HepG2 (cell line): ENCODE measurements around the gene FOSB. TPM values are rescaled to one million over a fixed set of nuclear protein-coding genes. Genes with fewer than 3 reads are reported as not detected.

ENCODE experiments used
- BATF2 ChIP-seq: sonication (generic); formaldehyde crosslinking; IDR thresholded peaks from 2 replicates; pipeline ENCODE4 v1.8.0; 2022; ENCODE audit warnings: mild to moderate bottlenecking, missing genetic modification reagents, moderate library complexity
- EEA1 ChIP-seq: sonication (generic); formaldehyde crosslinking; IDR thresholded peaks from 2 replicates; pipeline ENCODE4 v1.5.1; 2020; ENCODE audit warnings: mild to moderate bottlenecking, missing genetic modification reagents, borderline replicate concordance
- EZH2 ChIP-seq: conservative IDR thresholded peaks from 2 replicates; pipeline ENCODE4 v1.6.1; 2012; ENCODE audit warnings: mild to moderate bottlenecking, low read depth, low read length, moderate library complexity
- GLI4 ChIP-seq: sonication (generic); formaldehyde crosslinking; IDR thresholded peaks from 2 replicates; pipeline ENCODE4 v1.5.1; 2020; ENCODE audit warnings: missing genetic modification reagents, mild to moderate bottlenecking, moderate library complexity, borderline replicate concordance
- HMG20A ChIP-seq: IDR thresholded peaks from 2 replicates; pipeline ENCODE4 v1.6.1; 2016; ENCODE audit warnings: borderline replicate concordance
- IRX3 ChIP-seq: sonication (generic); formaldehyde crosslinking; IDR thresholded peaks from 2 replicates; pipeline ENCODE4 v1.8.1; 2023; ENCODE audit warnings: mild to moderate bottlenecking, low read depth, missing genetic modification reagents, borderline replicate concordance
- PAX8 ChIP-seq: sonication (generic); formaldehyde crosslinking; IDR thresholded peaks from 2 replicates; pipeline ENCODE4 v1.8.0; 2022; ENCODE audit warnings: mild to moderate bottlenecking, missing genetic modification reagents, borderline replicate concordance
- POGZ ChIP-seq: sonication (generic); formaldehyde crosslinking; IDR thresholded peaks from 2 replicates; pipeline ENCODE4 v1.4.0; 2020; ENCODE audit warnings: mild to moderate bottlenecking, missing genetic modification reagents
- PRDM4 ChIP-seq: sonication (generic); formaldehyde crosslinking; IDR thresholded peaks from 2 replicates; pipeline ENCODE4 v1.9.0; 2021; ENCODE audit warnings: missing genetic modification reagents, borderline replicate concordance
- RAD51 ChIP-seq: fragments of 450-650 bp; IDR thresholded peaks from 2 replicates; pipeline ENCODE4 v1.6.1; 2016; ENCODE audit warnings: borderline replicate concordance
- SMAD1 ChIP-seq: sonication (generic); formaldehyde crosslinking; IDR thresholded peaks from 2 replicates; pipeline ENCODE4 v1.4.0; 2020; ENCODE audit warnings: missing genetic modification reagents, low read depth, mild to moderate bottlenecking, borderline replicate concordance
- TP53 ChIP-seq: sonication (generic); formaldehyde crosslinking; conservative IDR thresholded peaks from 2 replicates; pipeline ENCODE4 v1.4.0; 2020; ENCODE audit warnings: missing genetic modification reagents
- TRIM22 ChIP-seq: fragments of 450-650 bp; IDR thresholded peaks from 2 replicates; pipeline ENCODE4 v1.6.1; 2017
- ZBTB3 ChIP-seq: sonication (generic); formaldehyde crosslinking; IDR thresholded peaks from 2 replicates; pipeline ENCODE4 v1.4.0; 2020; ENCODE audit warnings: low read depth, mild to moderate bottlenecking, moderate library complexity, missing genetic modification reagents, borderline replicate concordance
- ZBTB38 ChIP-seq: sonication (generic); formaldehyde crosslinking; IDR thresholded peaks from 2 replicates; pipeline ENCODE4 v1.5.1; 2020; ENCODE audit warnings: mild to moderate bottlenecking, missing genetic modification reagents
- ZBTB7A ChIP-seq: sonication (generic); formaldehyde crosslinking; IDR thresholded peaks from 2 replicates; pipeline ENCODE4 v1.8.0; 2022; ENCODE audit warnings: mild to moderate bottlenecking, missing genetic modification reagents
- ZNF121 ChIP-seq: sonication (generic); formaldehyde crosslinking; IDR thresholded peaks from 2 replicates; pipeline ENCODE4 v1.5.0; 2020; ENCODE audit warnings: mild to moderate bottlenecking, missing genetic modification reagents
- ZNF460 ChIP-seq: sonication (generic); formaldehyde crosslinking; IDR thresholded peaks from 2 replicates; pipeline ENCODE4 v1.5.1; 2020; ENCODE audit warnings: missing genetic modification reagents, mild to moderate bottlenecking, borderline replicate concordance
- ZNF570 ChIP-seq: sonication (generic); formaldehyde crosslinking; IDR thresholded peaks from 2 replicates; pipeline ENCODE4 v1.4.0; 2020; ENCODE audit warnings: mild to moderate bottlenecking, missing genetic modification reagents, borderline replicate concordance
- ZNF660 ChIP-seq: sonication (generic); formaldehyde crosslinking; IDR thresholded peaks from 2 replicates; pipeline ENCODE4 v1.5.1; 2020; ENCODE audit warnings: mild to moderate bottlenecking, low read depth, missing genetic modification reagents, borderline replicate concordance
- ZNF770 ChIP-seq: sonication (generic); formaldehyde crosslinking; IDR thresholded peaks from 2 replicates; pipeline ENCODE4 v1.5.0; 2020; ENCODE audit warnings: mild to moderate bottlenecking, missing genetic modification reagents
- ZNF839 ChIP-seq: sonication (generic); formaldehyde crosslinking; IDR thresholded peaks from 2 replicates; pipeline ENCODE4 v1.4.0; 2020; ENCODE audit warnings: missing genetic modification reagents, mild to moderate bottlenecking, borderline replicate concordance
- ZSCAN22 ChIP-seq: sonication (generic); formaldehyde crosslinking; IDR thresholded peaks from 2 replicates; pipeline ENCODE4 v1.4.0; 2020; ENCODE audit warnings: mild to moderate bottlenecking, missing genetic modification reagents
- polyA plus RNA-seq, 8 experiments: library from polyadenylated mRNA; depleted of rRNA in 3 of 8; stranded (reverse) in 7 of 8; unstranded in 1 of 8; fragments of >200 nt; fragmentation: Illumina TruSeq in 4 of 8; extraction: Trizol in 4 of 8; gene quantifications; 2 replicates each; pipeline versions ENCODE4 v1.2.1 to v1.2.3, GENCODE V29; 2011 to 2016; ENCODE audit warnings: low read depth in 4 of 8, missing spikeins in 1 of 8, mixed read lengths in 1 of 8; ENCODE audit not compliant: insufficient read depth in 1 of 8
- total RNA-seq, 5 experiments: library from RNA; depleted of rRNA; stranded (reverse); fragments of >200 nt; fragmentation: Illumina TruSeq; extraction: Trizol; gene quantifications; 2 replicates each; pipeline ENCODE4 v1.2.3, GENCODE V29; 2016; ENCODE audit warnings: low read depth in 1 of 5

FOSB gene
- total and polyA plus RNA-seq, 2 of the 13 experiments (the other 11 are each of a cell fraction or from before 2014, with no cell fraction given) = 2.8 to 6.0 TPM

- no peak for TF ChIP-seq ZNF121
- TF ChIP-seq ZSCAN22 (CRISPR knock-in tag) = no peak
- no peak for TF ChIP-seq ZBTB7A (CRISPR knock-in tag)
- TF ChIP-seq RAD51 = no peak
- TF ChIP-seq ZBTB38 (CRISPR knock-in tag) = no peak
- 0 out of 2 replicates have a peak, but pooled peaks have one; percentile 38 for TF ChIP-seq ZBTB3 (CRISPR knock-in tag)
- TF ChIP-seq ZNF660 (CRISPR knock-in tag) = no peak
- no peak for TF ChIP-seq BATF2 (CRISPR knock-in tag)
- no peak for TF ChIP-seq ZNF839 (CRISPR knock-in tag)
- TF ChIP-seq ZNF460 (CRISPR knock-in tag) = no peak
- TF ChIP-seq TP53 = no peak
- no peak for TF ChIP-seq GLI4 (CRISPR knock-in tag)
- peak; percentile 81; the same call in 1 of the 2 replicates for TF ChIP-seq POGZ (CRISPR knock-in tag)
- TF ChIP-seq PRDM4 (CRISPR knock-in tag) = 0 out of 2 replicates have a peak, but pooled peaks have one; percentile 76
- TF ChIP-seq ZNF770 = no peak; the same call in 1 of the 2 replicates
- TF ChIP-seq IRX3 (CRISPR knock-in tag) = no peak
- TF ChIP-seq HMG20A = no peak
- no peak for TF ChIP-seq PAX8 (CRISPR knock-in tag)
- no peak for TF ChIP-seq EZH2
- TF ChIP-seq EEA1 (CRISPR knock-in tag) = no peak
- no peak for TF ChIP-seq SMAD1 (CRISPR knock-in tag)
- no peak for TF ChIP-seq ZNF570 (CRISPR knock-in tag)
- no peak for TF ChIP-seq TRIM22
Observed at GRCh38 chr19:45469132-45469944, 1.5 kb downstream of the FOSB start (continued).
